ENCODE results near the gene OR4X2.

The OR4X2 gene

GRCh38 chr11:48270621-48271020 lies 25.7 kb downstream of the OR4X2 start:
- Histone ChIP-seq H3K27ac (ENCODE audit: low read depth, low read length) (no peak overlapping the region), H3K36me3 (ENCODE audit: insufficient read depth, low read length) (no peaks in the 10 kb centered on the region), H3K4me1 (ENCODE audit: insufficient read depth, low read length) (no peaks in the 10 kb centered on the region), H3K27me3 (ENCODE audit: insufficient read depth, low read length) (no peaks in the 10 kb centered on the region), H3K4me3 (ENCODE audit: low read length) (no peak overlapping the region), H3K9ac (ENCODE audit: low read depth, low read length) (no peak overlapping the region), H3K9me3 (ENCODE audit: insufficient read depth, low read depth, low read length) (peaks cover 88% of the 10 kb centered on the region)
- 43% methylated on average over 2 of the region's 3 CpGs for WGBS

DNA sequence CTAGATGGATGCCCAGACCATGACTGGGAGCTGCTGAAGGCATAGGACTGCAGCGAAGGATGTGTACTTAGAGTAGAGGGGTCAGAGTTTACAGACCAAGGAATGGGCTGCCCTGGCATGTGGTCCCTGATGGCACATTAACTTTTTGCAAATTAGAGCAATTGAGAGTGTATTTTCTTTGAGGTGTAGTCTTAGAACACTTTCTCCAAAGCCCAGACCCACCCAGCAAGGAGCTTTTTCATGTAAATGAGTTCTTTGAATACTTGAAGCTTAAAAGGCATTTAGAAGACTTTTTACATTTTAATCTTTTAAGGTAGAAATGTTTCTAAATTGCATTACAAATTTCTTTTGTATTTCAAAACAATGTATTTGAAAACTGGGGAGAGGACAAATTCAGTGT lies 27.7 kb downstream of the OR4X2 start:
- Histone ChIP-seq H3K4me1 (ENCODE audit: insufficient read depth, low read length) (no peaks in the 10 kb centered on the region), H3K36me3 (ENCODE audit: insufficient read depth, low read length) (no peaks in the 10 kb centered on the region), H3K9ac (ENCODE audit: low read depth, low read length) (no peak overlapping the region), H3K27me3 (ENCODE audit: insufficient read depth, low read length) (no peaks in the 10 kb centered on the region), H3K4me3 (ENCODE audit: low read length) (no peak overlapping the region), H3K27ac (ENCODE audit: low read depth, low read length) (no peak overlapping the region), H3K9me3 (ENCODE audit: insufficient read depth, low read depth, low read length) (peaks cover 91% of the 10 kb centered on the region)
- WGBS = 52% methylated on average over 1 of the region's 1 CpG
